Esophagus squamous epithelium (tissue), 4 donors: ENCODE results near the gene AGTRAP.

ENCODE experiments used
- CTCF ChIP-seq, 6 experiments: fragments of 450-650 bp in 4 of 6; fragments of 200-600 bp in 2 of 6; sonication (generic) in 2 of 6; IDR thresholded peaks; one replicate each; pipeline ENCODE4 v1.5.1; 2016 to 2019; ENCODE audit warnings: antibody characterized with exemption in 6 of 6, mild to moderate bottlenecking in 4 of 6, moderate library complexity in 4 of 6
- POLR2A ChIP-seq, 4 donors: fragments of 450-650 bp; IDR thresholded peaks; one replicate each; pipeline ENCODE4 v1.6.1; 2017; ENCODE audit warnings: antibody characterized with exemption in 4 of 4, mild to moderate bottlenecking in 4 of 4, moderate library complexity in 3 of 4

GRCh38 chr1:11695861-11696260, 40.1 kb upstream of the AGTRAP start:
- no peak for TF ChIP-seq POLR2A (IDR thresholded peaks at IDR 0.05)
- no peak for TF ChIP-seq CTCF (IDR thresholded peaks at IDR 0.05)
